GM10248 (cell line): ENCODE results near the gene MCF2L.

Experiments
- CTCF ChIA-PET: fragments of 300-600 bp; sonication (Branson Sonifier 250); formaldehyde crosslinking; extraction: SDS; loops from one replicate; lab custom pipeline; 2021; ENCODE audit warnings: antibody characterized with exemption; lab: Yijun Ruan, JAX
- POLR2A ChIA-PET: fragments of 350-650 bp; sonication (Branson Sonifier 250); formaldehyde crosslinking; extraction: SDS; loops from one replicate; lab custom pipeline; 2020; ENCODE audit warnings: antibody characterized with exemption; lab: Yijun Ruan, JAX
- DNase-seq: peaks from one replicate; pipeline ENCODE4 v3.0.0; 2012; ENCODE audit errors: extremely low spot score
- CTCF ChIP-seq: IDR thresholded peaks from 2 replicates; pipeline ENCODE4 v1.5.1; 2012; ENCODE audit warnings: mild to moderate bottlenecking, low read depth; ENCODE audit errors: extremely low read depth, missing control alignments, control extremely low read depth

The MCF2L gene

GRCh38 chr13:112985803-112986408 is 16.9 kb downstream of the MCF2L start:
- DNase-seq, result no peak
- no peak for TF ChIP-seq CTCF
- ChIA-PET POLR2A (no interaction called here), CTCF (interaction anchor here (1.0 kb wide), 1 partner anchor 38 kb away, joined by 3 read pairs; no protein-coding TSS in a partner anchor)

DNA sequence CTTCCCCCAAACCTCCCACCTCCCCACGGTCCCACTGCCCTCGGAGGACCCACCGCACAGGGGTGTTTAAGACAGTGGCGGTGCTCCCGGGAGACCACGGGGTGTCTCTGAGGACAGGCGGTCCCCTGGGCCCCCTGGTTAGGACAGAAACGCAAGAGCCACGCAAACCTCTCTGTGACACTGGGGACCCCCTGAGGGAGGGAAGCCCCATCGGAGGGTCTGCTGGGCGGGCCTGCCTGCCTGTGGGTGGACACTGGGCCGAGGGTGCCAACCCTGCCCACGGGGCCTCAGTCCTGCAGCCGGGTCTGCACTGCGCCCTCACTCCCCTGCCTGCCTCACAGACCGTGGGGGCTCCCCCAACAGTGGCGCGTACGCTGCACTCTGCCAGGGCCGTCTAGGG is 17.5 kb downstream of the MCF2L start:
- no peak for DNase-seq
- CTCF ChIA-PET, result no interaction called here
- TF ChIP-seq CTCF, result no peak
- POLR2A ChIA-PET, result no interaction called here

DNA sequence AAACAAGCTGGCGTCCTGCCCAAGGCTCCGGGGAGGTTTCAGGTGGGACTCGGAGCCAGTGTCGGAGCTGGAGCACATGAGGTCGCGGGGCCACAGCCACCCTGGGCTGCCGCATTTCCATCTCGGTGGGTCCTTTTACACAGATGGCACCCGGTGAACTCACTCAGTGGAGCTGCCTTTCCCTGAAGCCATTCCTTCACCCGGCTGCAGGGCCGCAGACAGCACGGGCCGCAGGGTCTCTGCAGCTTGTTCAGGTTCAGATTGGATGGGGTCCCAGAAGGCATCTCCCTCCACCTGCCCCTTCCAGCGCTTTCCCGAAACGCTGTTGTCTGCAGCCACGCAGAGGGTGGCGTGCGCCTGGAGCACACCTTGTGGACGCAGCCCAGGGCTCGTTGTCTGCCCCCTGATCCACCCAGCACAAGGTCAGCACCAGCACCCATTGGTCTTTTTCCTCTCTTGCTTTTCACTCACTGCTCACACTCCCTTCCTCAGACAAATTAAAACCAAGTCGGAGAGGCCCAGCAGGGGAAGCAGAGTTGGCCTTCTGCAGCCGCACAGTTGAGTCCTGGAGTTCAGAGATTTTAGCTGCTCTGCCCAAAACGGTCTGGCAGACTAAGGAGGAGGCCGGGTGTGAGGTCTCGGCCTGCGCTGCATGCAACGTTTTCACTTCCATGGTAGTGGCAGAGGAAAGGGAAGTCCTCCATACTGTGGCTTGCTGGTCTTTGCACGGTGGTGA is 18.1 kb downstream of the MCF2L start:
- DNase-seq, result no peak
- CTCF ChIA-PET, result no interaction called here
- TF ChIP-seq CTCF, result no peak

DNA sequence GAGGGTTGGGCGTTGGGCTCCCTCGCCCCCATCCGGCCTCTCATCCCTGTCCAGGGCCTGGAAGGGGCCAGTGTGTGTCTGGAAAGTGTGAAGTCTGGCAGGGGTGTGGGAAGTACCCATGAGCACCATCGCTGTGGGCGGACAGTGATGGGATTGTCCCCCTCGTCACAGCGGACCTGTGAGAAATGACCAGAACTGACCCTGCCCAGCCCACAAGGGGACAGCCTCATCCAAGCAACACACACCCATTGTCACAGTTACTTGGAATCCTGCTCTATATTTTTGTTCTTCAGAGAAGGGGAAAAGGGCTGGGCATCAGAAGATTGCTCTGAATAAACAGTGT is 18.6 kb downstream of the MCF2L start:
- ChIA-PET POLR2A (no interaction called here), CTCF (no interaction called here)
- no peak for DNase-seq

More for the DNA sequence above, 18.1 kb downstream of the MCF2L start:
- POLR2A ChIA-PET, result no interaction called here

GRCh38 chr13:112990783-112991182 is 21.8 kb downstream of the MCF2L start:
- no peak for DNase-seq
- CTCF ChIA-PET, result no interaction called here
- no peak for TF ChIP-seq CTCF
- POLR2A ChIA-PET, result no interaction called here

More for the DNA sequence above, 18.6 kb downstream of the MCF2L start:
- TF ChIP-seq CTCF, result no peak

- CTCF ChIA-PET, result no interaction called here
- POLR2A ChIA-PET, result no interaction called here
- DNase-seq, result no peak
- TF ChIP-seq CTCF, result no peak
Measured at GRCh38 chr13:112991609-112992008, 22.6 kb downstream of the MCF2L start.
